Peyer's patch (tissue), 4 donors: ENCODE data around the gene POFUT2.

Experiments used
- POLR2A ChIP-seq, 2 donors: fragments of 450-650 bp; IDR thresholded peaks; one replicate each; pipeline ENCODE4 v1.5.1; 2017; ENCODE audit warnings: antibody characterized with exemption in 2 of 2, mild to moderate bottlenecking in 2 of 2, moderate library complexity in 2 of 2
- TF ChIP-seq, protein P1 (sequence below), 6 experiments: fragments of 450-650 bp in 4 of 6; fragments of 200-600 bp in 2 of 6; sonication (generic) in 1 of 6; IDR thresholded peaks; one replicate each; pipeline ENCODE4 v1.5.1; 2017 to 2019; ENCODE audit warnings: antibody characterized with exemption in 6 of 6, mild to moderate bottlenecking in 3 of 6, moderate library complexity in 1 of 6

DNA sequence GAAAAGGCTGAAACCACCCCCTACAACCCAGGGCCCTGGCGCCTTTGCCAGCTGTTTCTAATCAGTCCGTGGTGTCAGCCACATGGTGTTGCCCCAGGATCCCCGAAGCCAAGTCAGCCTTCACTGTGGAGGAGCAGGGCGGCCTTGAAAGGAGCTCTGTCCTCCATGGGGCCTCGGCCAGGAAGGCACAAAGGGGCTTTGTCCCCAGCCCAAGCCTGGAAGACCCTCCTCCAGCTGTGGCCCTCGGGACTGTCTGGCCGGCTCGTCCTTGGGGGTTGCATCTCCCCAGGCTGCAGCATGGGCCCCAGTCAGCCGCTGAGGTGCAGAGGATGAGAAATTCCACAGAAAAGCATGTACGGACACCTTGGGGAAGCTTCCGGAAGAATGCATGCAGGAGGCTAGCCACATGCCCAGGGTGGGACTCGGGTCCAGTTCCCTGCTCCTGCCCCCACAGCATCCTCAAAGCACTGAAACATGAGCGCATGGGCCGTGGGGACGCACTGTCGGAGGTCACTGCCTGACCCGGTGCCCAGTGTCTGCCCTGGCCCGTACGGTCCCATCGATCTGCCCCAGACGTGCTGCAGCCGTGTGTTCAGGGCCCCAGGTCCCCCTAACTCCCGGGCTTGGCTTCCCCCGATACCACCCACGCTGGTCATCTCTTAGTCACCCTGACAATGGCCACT, 38.6 kb upstream of the POFUT2 start:
- no peak for TF ChIP-seq POLR2A (IDR thresholded peaks at IDR 0.05)
- TF ChIP-seq, protein P1, sequence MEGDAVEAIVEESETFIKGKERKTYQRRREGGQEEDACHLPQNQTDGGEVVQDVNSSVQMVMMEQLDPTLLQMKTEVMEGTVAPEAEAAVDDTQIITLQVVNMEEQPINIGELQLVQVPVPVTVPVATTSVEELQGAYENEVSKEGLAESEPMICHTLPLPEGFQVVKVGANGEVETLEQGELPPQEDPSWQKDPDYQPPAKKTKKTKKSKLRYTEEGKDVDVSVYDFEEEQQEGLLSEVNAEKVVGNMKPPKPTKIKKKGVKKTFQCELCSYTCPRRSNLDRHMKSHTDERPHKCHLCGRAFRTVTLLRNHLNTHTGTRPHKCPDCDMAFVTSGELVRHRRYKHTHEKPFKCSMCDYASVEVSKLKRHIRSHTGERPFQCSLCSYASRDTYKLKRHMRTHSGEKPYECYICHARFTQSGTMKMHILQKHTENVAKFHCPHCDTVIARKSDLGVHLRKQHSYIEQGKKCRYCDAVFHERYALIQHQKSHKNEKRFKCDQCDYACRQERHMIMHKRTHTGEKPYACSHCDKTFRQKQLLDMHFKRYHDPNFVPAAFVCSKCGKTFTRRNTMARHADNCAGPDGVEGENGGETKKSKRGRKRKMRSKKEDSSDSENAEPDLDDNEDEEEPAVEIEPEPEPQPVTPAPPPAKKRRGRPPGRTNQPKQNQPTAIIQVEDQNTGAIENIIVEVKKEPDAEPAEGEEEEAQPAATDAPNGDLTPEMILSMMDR (IDR thresholded peaks at IDR 0.05) = no peak
